CD4-positive, alpha-beta T cell (primary cell): ENCODE results near the gene XYLT1. TPM values are rescaled to one million over a fixed set of nuclear protein-coding genes. Genes with fewer than 3 reads are reported as not detected.

Experiments
- ATAC-seq: fragments of 200-7000 bp; cut with Tn5 transposase; one replicate; pipeline ENCODE4 v1.10.0; 2022; ENCODE audit warnings: mild to moderate bottlenecking; ENCODE audit not compliant: poor library complexity
- CTCF ChIA-PET: fragments of 350-600 bp; sonication (Branson Sonifier 250); formaldehyde crosslinking; loops from one replicate; lab custom pipeline; 2021; ENCODE audit warnings: antibody characterized with exemption, inconsistent platforms; lab: Charles Lee
- POLR2A ChIA-PET: fragments of 350-600 bp; sonication (Branson Sonifier 250); formaldehyde crosslinking; loops from one replicate; lab custom pipeline; 2021; ENCODE audit warnings: antibody characterized with exemption, inconsistent platforms; lab: Charles Lee
- DNase-seq, 14 experiments: peaks; one replicate each; pipeline ENCODE4 v3.0.0-alpha.2; 2013 to 2020; ENCODE audit warnings: mixed read lengths in 2 of 14
- H3K27ac ChIP-seq, 2 donors: one replicate each; pipeline versions ENCODE4 v1.5.1 to v1.7.0; 2013; ENCODE audit warnings: low read length in 2 of 2, low read depth in 1 of 2, mild to moderate bottlenecking in 1 of 2
- H3K27me3 ChIP-seq, 2 experiments: 1 replicate in 1 of 2; 2 replicates in 1 of 2; pipeline versions ENCODE4 v1.6.1 to v1.7.0; 2013; ENCODE audit warnings: low read length in 2 of 2, control low read depth in 1 of 2, mild to moderate bottlenecking in 1 of 2, moderate library complexity in 1 of 2; ENCODE audit not compliant: insufficient read depth in 2 of 2, control insufficient read depth in 1 of 2
- H3K36me3 ChIP-seq: one replicate; pipeline ENCODE4 v1.6.1; 2013; ENCODE audit warnings: low read length, control low read depth; ENCODE audit not compliant: insufficient read depth
- H3K4me1 ChIP-seq: one replicate; pipeline ENCODE4 v1.6.1; 2013; ENCODE audit warnings: low read length, control low read depth; ENCODE audit not compliant: insufficient read depth
- H3K4me3 ChIP-seq: one replicate; pipeline ENCODE4 v1.5.1; 2013; ENCODE audit warnings: mild to moderate bottlenecking, low read length, moderate library complexity
- H3K9me3 ChIP-seq, 2 experiments: 1 replicate in 1 of 2; 2 replicates in 1 of 2; pipeline versions ENCODE4 v1.6.1 to v1.7.0; 2013; ENCODE audit warnings: low read length in 2 of 2, mild to moderate bottlenecking in 2 of 2, control low read depth in 1 of 2, moderate library complexity in 1 of 2; ENCODE audit not compliant: control insufficient read depth in 1 of 2, insufficient read depth in 1 of 2
- H3K27ac Mint-ChIP-seq: one replicate; pipeline ENCODE4 v1.8.0; 2020; ENCODE audit warnings: mixed read lengths
- H3K27me3 Mint-ChIP-seq: one replicate; pipeline ENCODE4 v1.8.0; 2021; ENCODE audit warnings: mixed read lengths
- H3K36me3 Mint-ChIP-seq: one replicate; pipeline ENCODE4 v1.8.0; 2021; ENCODE audit warnings: low read depth, mixed read lengths
- H3K4me1 Mint-ChIP-seq: one replicate; pipeline ENCODE4 v1.8.0; 2021; ENCODE audit warnings: low read depth, mixed read lengths
- H3K4me3 Mint-ChIP-seq: one replicate; pipeline ENCODE4 v1.8.0; 2020; ENCODE audit warnings: mild to moderate bottlenecking, mixed read lengths
- H3K9me3 Mint-ChIP-seq: one replicate; pipeline ENCODE4 v1.8.0; 2020; ENCODE audit warnings: mixed read lengths
- intact Hi-C, 2 experiments: fragments of 100-400 bp; cut with DNase I in 1 of 2; cut with micrococcal nuclease in 1 of 2; formaldehyde crosslinking; loops; one replicate each; pipeline versions ENCODE4 v1.15.1 to v1.9.0; 2023 to 2025; cut with DNase I, micrococcal nuclease
- total RNA-seq, 174 experiments: library from RNA in 2 of 174; stranded (reverse) in 2 of 174; gene quantifications; one replicate each; pipeline ENCODE4 v1.2.3 and lab custom pipeline; 2021 to 2026
- TF ChIP-seq, protein P1 (sequence below): fragments of 200-600 bp; IDR thresholded peaks from one replicate; pipeline ENCODE4 v1.8.0; 2022; ENCODE audit warnings: antibody characterized with exemption, mild to moderate bottlenecking

The XYLT1 gene
- total RNA-seq, 2 experiments from 2014 or later: 26.0 to 27.1 TPM

GRCh38 chr16:17229766-17230165 lies 241.0 kb downstream of the XYLT1 start:
- intact Hi-C loops: no loop called here
- peaks cover 18% of the 10 kb centered on the region for H3K4me1 Mint-ChIP-seq
- no peak overlapping the region for H3K27ac Mint-ChIP-seq
- Histone ChIP-seq H3K4me3 (no peak overlapping the region), H3K9me3 (no peaks in the 10 kb centered on the region), H3K4me1 (no peaks in the 10 kb centered on the region), H3K36me3 (no peaks in the 10 kb centered on the region), H3K27me3 (no peaks in the 10 kb centered on the region), H3K27ac (no peak overlapping the region)
- peaks cover 8% of the 10 kb centered on the region for H3K36me3 Mint-ChIP-seq
- H3K4me3 Mint-ChIP-seq: no peak overlapping the region
- ATAC-seq: no peak
- DNase-seq: no peak
- no peaks in the 10 kb centered on the region for H3K27me3 Mint-ChIP-seq
- no peaks in the 10 kb centered on the region for H3K9me3 Mint-ChIP-seq
- CTCF ChIA-PET: no interaction called here
- TF ChIP-seq, protein P1, sequence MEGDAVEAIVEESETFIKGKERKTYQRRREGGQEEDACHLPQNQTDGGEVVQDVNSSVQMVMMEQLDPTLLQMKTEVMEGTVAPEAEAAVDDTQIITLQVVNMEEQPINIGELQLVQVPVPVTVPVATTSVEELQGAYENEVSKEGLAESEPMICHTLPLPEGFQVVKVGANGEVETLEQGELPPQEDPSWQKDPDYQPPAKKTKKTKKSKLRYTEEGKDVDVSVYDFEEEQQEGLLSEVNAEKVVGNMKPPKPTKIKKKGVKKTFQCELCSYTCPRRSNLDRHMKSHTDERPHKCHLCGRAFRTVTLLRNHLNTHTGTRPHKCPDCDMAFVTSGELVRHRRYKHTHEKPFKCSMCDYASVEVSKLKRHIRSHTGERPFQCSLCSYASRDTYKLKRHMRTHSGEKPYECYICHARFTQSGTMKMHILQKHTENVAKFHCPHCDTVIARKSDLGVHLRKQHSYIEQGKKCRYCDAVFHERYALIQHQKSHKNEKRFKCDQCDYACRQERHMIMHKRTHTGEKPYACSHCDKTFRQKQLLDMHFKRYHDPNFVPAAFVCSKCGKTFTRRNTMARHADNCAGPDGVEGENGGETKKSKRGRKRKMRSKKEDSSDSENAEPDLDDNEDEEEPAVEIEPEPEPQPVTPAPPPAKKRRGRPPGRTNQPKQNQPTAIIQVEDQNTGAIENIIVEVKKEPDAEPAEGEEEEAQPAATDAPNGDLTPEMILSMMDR: no peak
- POLR2A ChIA-PET: interaction anchor here (0.8 kb wide), 1 partner anchor 14 kb away, joined by 3 read pairs; no protein-coding TSS in a partner anchor

GRCh38 chr16:17229131-17229530 lies 241.6 kb downstream of the XYLT1 start:
- no peak overlapping the region for H3K27ac Mint-ChIP-seq
- no peak for ATAC-seq
- no peaks in the 10 kb centered on the region for H3K9me3 Mint-ChIP-seq
- no peak overlapping the region for H3K4me3 Mint-ChIP-seq
- H3K36me3 Mint-ChIP-seq: peaks cover 8% of the 10 kb centered on the region
- Histone ChIP-seq H3K4me1 (no peaks in the 10 kb centered on the region), H3K4me3 (no peak overlapping the region), H3K9me3 (no peaks in the 10 kb centered on the region), H3K36me3 (no peaks in the 10 kb centered on the region), H3K27me3 (no peaks in the 10 kb centered on the region), H3K27ac (no peak overlapping the region)
- DNase-seq: no peak
- peaks cover 18% of the 10 kb centered on the region for H3K4me1 Mint-ChIP-seq
- no peaks in the 10 kb centered on the region for H3K27me3 Mint-ChIP-seq
- ChIA-PET CTCF (no interaction called here), POLR2A (interaction anchor here (0.8 kb wide), 1 partner anchor 15 kb away, joined by 3 read pairs; no protein-coding TSS in a partner anchor)
- TF ChIP-seq, protein P1: no peak
- intact Hi-C loops: no loop called here

DNA sequence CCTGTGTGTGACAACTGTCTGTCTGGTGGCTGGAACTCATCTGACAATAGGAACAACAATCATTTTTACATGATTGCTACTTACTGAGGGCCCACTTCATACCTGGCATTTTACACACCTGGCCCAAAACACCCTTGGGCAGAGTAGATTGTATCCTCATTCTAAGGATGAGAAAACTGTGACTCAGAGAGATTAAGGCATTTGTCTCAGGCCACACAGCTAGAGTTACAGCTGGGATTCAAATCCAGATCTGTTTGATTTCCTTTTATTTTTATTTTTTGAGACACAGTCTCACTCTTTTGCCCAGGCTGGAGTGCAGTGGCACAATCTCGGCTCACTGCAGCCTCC lies 242.1 kb downstream of the XYLT1 start:
- H3K36me3 ChIP-seq: no peaks in the 10 kb centered on the region
- H3K27me3 ChIP-seq: no peaks in the 10 kb centered on the region
- Mint-ChIP-seq H3K4me3 (no peak overlapping the region), H3K36me3 (peaks cover 11% of the 10 kb centered on the region), H3K9me3 (no peaks in the 10 kb centered on the region), H3K27me3 (no peaks in the 10 kb centered on the region), H3K27ac (no peak overlapping the region), H3K4me1 (peaks cover 21% of the 10 kb centered on the region)
- intact Hi-C loops: no loop called here
- ATAC-seq (no peak), DNase-seq (no peak)
- H3K4me3 ChIP-seq: no peak overlapping the region
- POLR2A ChIA-PET: no interaction called here
- CTCF ChIA-PET: interaction anchor here (0.7 kb wide), 1 partner anchor 86 kb away, joined by 3 read pairs; no protein-coding TSS in a partner anchor
- TF ChIP-seq, protein P1: no peak
- no peaks in the 10 kb centered on the region for H3K9me3 ChIP-seq
- H3K4me1 ChIP-seq: no peaks in the 10 kb centered on the region
- H3K27ac ChIP-seq: no peak overlapping the region
